Sigmoid colon (tissue), 4 donors: ENCODE measurements around the gene BZW2.

ENCODE experiments used
- POLR2AphosphoS5 ChIP-seq, 4 donors: sonication (generic); formaldehyde crosslinking; IDR thresholded peaks; one replicate each; pipeline ENCODE4 v1.6.1; 2017; ENCODE audit warnings: antibody characterized with exemption in 4 of 4
- TF ChIP-seq, protein P1 (sequence below), 4 experiments: fragments of 450-650 bp in 3 of 4; fragments of 200-600 bp in 1 of 4; IDR thresholded peaks; one replicate each; pipeline ENCODE4 v1.5.1; 2016 to 2019; ENCODE audit warnings: antibody characterized with exemption in 4 of 4, mild to moderate bottlenecking in 3 of 4, moderate library complexity in 2 of 4

DNA sequence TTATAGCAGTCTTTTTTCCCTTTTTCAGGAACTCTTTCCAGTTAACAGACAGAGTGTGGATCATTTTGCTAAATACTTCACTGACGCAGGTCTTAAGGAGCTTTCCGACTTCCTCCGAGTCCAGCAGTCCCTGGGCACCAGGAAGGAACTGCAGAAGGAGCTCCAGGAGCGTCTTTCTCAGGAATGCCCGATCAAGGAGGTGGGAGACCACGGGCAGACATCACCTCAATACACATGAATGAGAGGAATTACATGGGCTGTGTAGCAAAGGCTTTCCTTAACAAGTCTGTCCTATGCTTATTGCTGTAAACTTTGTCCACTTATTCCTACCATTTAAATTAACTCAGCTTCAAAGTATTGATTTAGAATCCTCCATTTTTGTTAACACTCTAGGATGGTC, 48.8 kb downstream of the BZW2 start:
- TF ChIP-seq, protein P1, sequence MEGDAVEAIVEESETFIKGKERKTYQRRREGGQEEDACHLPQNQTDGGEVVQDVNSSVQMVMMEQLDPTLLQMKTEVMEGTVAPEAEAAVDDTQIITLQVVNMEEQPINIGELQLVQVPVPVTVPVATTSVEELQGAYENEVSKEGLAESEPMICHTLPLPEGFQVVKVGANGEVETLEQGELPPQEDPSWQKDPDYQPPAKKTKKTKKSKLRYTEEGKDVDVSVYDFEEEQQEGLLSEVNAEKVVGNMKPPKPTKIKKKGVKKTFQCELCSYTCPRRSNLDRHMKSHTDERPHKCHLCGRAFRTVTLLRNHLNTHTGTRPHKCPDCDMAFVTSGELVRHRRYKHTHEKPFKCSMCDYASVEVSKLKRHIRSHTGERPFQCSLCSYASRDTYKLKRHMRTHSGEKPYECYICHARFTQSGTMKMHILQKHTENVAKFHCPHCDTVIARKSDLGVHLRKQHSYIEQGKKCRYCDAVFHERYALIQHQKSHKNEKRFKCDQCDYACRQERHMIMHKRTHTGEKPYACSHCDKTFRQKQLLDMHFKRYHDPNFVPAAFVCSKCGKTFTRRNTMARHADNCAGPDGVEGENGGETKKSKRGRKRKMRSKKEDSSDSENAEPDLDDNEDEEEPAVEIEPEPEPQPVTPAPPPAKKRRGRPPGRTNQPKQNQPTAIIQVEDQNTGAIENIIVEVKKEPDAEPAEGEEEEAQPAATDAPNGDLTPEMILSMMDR (IDR thresholded peaks at IDR 0.05), result no peak
- TF ChIP-seq POLR2AphosphoS5 (IDR thresholded peaks at IDR 0.05), result no peak
